Stimulated activated CD4-positive, alpha-beta T cell treated with anti-CD3 and anti-CD28 coated beads, Interleukin-12 subunit alpha, Interleukin-12 subunit beta, amount 100 ng/mL, for 4 hours (primary cell): Measurements from ENCODE around the gene VWA8.
"Not testable (repeated sequence)": the region's sequence is repeated elsewhere in the genome, so short reads cannot be mapped to it uniquely, and the experiment has no call there.

Source experiments
- DNase-seq: peaks from one replicate; pipeline ENCODE4 v3.0.0-alpha.2; 2020

Gene VWA8

GRCh38 chr13:41791056-41791455, 169.9 kb downstream of the VWA8 start:
- DNase-seq = no peak

- DNase-seq = no peak
These were observed 172.4 kb downstream of the VWA8 start for GRCh38 chr13:41788552-41788951.

- DNase-seq = no peak
These were observed 175.3 kb downstream of the VWA8 start for GRCh38 chr13:41785402-41786172.

- no peak for DNase-seq
These were observed 178.8 kb downstream of the VWA8 start for GRCh38 chr13:41782086-41782485.

- DNase-seq = no peak
These were observed 179.9 kb downstream of the VWA8 start for GRCh38 chr13:41780715-41781706.

- DNase-seq = no peak
These were observed 185.7 kb downstream of the VWA8 start for GRCh38 chr13:41775251-41775650.

GRCh38 chr13:41774605-41775218, 186.2 kb downstream of the VWA8 start:
- no peak for DNase-seq

GRCh38 chr13:41767801-41768200, 193.1 kb downstream of the VWA8 start:
- no peak for DNase-seq

- DNase-seq = no peak
These were observed 194.5 kb downstream of the VWA8 start for GRCh38 chr13:41766439-41766838.

- DNase-seq = no peak
These were observed 195.1 kb downstream of the VWA8 start for GRCh38 chr13:41765813-41766212.

- DNase-seq = no peak
These were observed 195.9 kb downstream of the VWA8 start for GRCh38 chr13:41765020-41765419.

GRCh38 chr13:41764558-41764957, 196.4 kb downstream of the VWA8 start:
- no peak for DNase-seq

GRCh38 chr13:41763782-41764181, 197.1 kb downstream of the VWA8 start:
- DNase-seq = no peak

GRCh38 chr13:41762796-41763195, 198.1 kb downstream of the VWA8 start:
- no peak for DNase-seq

- DNase-seq = no peak
These were observed 204.6 kb downstream of the VWA8 start for GRCh38 chr13:41756198-41756880.

- no peak for DNase-seq
These were observed 209.0 kb downstream of the VWA8 start for GRCh38 chr13:41751734-41752445.

GRCh38 chr13:41751277-41751676, 209.6 kb downstream of the VWA8 start:
- DNase-seq = no peak

- DNase-seq = no peak
These were observed 214.7 kb downstream of the VWA8 start for GRCh38 chr13:41746259-41746658.

GRCh38 chr13:41745496-41745895, 215.4 kb downstream of the VWA8 start:
- not testable (repeated sequence) for DNase-seq

- DNase-seq = no peak
These were observed 217.9 kb downstream of the VWA8 start for GRCh38 chr13:41742917-41743552.

- no peak for DNase-seq
These were observed 220.4 kb downstream of the VWA8 start for GRCh38 chr13:41740479-41740878.
